ENCODE measurements around the gene PRAMEF1. TPM values are rescaled to one million over a fixed set of nuclear protein-coding genes. Genes with fewer than 3 reads are reported as not detected.
"Not testable (repeated sequence)": the region's sequence is repeated elsewhere in the genome, so short reads cannot be mapped to it uniquely, and the experiment has no call there.

The PRAMEF1 gene
- total RNA-seq, 1 experiment from 2014 or later = not detected

DNA sequence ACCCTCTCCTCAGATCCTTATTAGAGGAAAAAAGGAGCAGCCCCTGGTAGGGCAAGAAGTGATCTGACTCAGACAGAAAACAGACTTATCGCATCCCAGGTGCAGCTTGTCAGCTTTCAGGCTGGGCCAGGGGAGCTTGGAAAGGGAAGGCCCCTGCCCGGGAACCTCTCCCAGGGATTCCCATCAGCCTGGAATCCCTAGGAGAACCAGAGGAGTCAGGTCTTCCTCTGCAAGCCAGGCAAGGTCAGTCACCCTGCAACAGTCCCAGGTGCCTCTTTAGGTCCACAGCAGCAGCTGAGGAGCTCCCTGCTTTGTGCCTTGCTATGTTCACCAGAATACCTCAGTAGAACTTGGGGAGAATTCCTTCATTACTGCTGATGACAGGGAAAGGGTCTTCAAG, 20.6 kb upstream of the PRAMEF1 start:
- H3K27me3 ChIP-seq = peaks cover 4% of the 10 kb centered on the region; the same call in 1 of the 2 replicates
- no peak for DNase-seq
- no peaks in the 10 kb centered on the region for H3K36me3 ChIP-seq
- no peaks in the 10 kb centered on the region for H3K9me3 ChIP-seq
- no peak overlapping the region for H3K4me3 ChIP-seq

DNA sequence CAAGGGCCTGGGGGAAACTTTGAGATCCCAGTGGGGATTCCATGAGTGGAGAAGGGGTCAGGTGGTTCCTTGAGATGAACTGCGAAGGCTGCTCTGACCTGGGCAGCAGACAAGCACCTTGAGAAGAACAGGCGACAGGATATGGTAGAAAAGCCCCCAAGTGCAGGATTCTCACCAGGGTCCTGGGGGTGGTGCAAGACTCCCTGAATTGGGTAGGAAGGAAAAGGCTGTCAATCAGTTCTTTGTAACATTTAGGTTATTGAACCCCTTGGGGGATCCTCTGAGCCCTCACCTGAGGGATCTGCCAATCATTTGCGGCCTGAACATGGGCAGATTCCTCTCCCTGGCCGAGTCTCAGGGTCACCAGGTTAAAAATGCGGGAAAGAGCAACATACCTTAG, 20.0 kb upstream of the PRAMEF1 start:
- no peaks in the 10 kb centered on the region for H3K36me3 ChIP-seq
- no peak for DNase-seq
- H3K9me3 ChIP-seq = no peaks in the 10 kb centered on the region
- H3K4me3 ChIP-seq = no peak overlapping the region
- no peaks in the 10 kb centered on the region for H3K27me3 ChIP-seq

DNA sequence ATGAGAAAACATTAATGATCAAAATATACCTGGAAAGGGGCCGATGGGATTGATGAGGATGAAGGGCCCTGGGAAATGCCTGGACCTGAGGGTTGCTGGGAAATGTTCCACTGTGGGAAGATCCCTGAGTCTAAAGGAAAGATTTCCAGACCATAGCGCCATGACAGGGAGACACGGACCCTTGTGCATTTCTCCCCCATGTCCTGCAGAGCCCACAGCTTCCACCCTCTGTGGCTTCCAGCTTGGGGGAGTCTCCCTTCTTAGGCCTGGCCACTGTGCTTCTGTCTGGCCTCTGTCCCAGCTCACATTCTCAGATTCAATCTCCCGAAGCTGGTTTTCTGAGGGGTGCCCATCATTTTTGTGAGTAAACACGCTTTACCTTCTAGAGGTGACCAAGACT, 18.7 kb upstream of the PRAMEF1 start:
- Histone ChIP-seq H3K36me3 (no peaks in the 10 kb centered on the region), H3K9me3 (no peaks in the 10 kb centered on the region), H3K4me3 (no peak overlapping the region), H3K27me3 (no peaks in the 10 kb centered on the region)
- DNase-seq = no peak

DNA sequence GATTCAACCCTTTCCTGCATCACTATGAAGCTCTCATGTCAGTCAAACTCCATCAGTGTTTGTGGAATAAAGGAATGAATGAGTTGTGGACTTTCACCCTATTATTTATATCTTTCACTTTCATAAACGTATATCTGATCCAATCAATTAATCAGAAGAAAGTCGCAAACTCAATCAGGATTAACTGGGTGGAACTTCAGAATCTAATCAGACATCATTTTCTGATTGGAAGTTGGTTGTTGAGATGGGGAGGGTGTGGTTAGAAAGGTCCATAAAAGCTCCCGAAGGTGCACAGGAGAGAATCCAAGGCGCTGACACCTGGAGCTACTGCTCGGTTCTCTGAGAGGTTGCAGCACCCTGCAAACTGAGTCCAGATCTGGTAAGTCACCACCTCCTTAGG, 17.8 kb upstream of the PRAMEF1 start, which contains the start of gene PRAMEF12:
Gene PRAMEF12 (plus strand): TSS at position 301 of the 400 bp plus-strand sequence. CDS start 1,130 bp downstream, outside the sequence.
- no peaks in the 10 kb centered on the region for H3K36me3 ChIP-seq
- no peaks in the 10 kb centered on the region for H3K9me3 ChIP-seq
- H3K4me3 ChIP-seq = no peak within 1 kb of the TSS
- H3K27me3 ChIP-seq = no peaks in the 10 kb centered on the region
- no peak for DNase-seq

DNA sequence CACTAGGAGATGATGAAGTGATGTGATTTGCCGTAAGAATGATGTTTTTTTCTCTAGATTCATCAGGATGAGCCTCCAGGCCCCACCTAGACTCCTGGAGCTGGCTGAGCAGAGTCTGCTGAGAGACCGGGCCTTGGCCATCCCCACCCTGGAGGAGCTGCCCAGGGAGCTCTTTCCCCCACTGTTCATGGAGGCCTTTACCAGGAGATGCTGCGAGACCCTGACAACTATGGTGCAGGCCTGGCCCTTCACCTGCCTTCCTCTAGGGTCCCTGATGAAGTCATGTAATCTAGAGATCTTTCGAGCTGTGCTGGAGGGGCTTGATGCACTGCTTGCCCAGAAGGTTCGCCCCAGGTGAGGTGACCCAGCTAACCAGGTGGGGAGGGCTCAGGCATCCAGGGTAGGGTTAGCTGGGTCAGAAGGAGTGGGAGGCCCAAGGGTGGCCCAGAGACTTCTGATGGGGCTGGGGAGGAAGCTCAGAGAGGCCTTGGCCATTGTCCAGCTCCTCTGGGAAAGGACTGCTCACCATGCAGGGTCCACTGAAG, 16.3 kb upstream of the PRAMEF1 start:
- no peaks in the 10 kb centered on the region for H3K36me3 ChIP-seq
- H3K4me3 ChIP-seq = no peak overlapping the region
- no peaks in the 10 kb centered on the region for H3K9me3 ChIP-seq
- no peak for DNase-seq
- H3K27me3 ChIP-seq = no peaks in the 10 kb centered on the region

DNA sequence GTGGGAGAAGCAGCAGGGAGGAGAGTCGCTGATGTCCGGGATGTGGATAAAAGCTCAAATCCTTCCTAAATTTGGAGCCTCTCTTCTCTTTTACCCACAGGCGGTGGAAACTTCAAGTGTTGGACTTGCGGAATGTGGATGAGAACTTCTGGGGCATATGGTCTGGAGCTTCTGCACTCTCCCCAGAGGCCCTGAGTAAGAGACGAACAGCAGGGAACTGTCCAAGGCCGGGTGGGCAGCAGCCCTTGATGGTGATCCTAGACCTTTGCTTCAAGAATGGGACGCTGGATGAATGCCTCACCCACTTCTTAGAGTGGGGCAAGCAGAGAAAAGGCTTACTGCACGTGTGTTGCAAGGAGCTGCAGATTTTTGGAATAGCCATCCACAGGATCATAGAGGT, 15.8 kb upstream of the PRAMEF1 start:
- no peak for DNase-seq
- H3K27me3 ChIP-seq = no peaks in the 10 kb centered on the region
- H3K4me3 ChIP-seq = no peak overlapping the region
- no peaks in the 10 kb centered on the region for H3K36me3 ChIP-seq
- H3K9me3 ChIP-seq = no peaks in the 10 kb centered on the region

DNA sequence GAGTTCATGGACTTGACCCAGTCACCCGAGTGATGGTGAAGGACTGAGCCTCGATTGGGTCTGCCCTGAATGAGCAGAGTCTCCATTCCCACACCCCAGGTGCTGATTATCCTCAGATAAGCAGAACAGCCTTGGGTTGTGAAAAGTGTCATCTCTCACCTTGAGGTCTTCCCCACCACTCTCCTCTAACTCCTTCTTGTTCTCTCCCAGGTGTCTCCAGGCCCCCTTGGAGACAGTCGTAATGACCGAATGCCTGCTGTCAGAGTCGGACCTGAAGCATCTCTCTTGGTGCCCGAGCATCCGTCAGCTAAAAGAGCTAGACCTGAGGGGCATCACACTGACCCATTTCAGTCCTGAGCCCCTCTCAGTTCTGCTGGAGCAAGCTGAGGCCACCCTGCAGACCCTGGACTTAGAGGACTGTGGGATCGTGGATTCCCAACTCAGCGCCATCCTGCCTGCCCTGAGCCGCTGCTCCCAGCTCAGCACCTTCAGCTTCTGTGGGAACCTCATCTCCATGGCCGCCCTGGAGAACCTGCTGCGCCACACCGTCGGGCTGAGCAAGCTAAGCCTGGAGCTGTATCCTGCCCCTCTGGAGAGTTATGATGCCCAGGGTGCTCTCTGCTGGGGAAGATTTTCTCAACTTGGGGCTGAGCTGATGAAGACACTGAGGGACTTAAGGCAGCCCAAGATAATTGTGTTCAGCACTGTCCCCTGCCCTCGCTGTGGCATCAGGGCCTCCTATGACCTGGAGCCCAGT, 14.2 kb upstream of the PRAMEF1 start:
- Histone ChIP-seq H3K36me3 (no peaks in the 10 kb centered on the region), H3K27me3 (no peaks in the 10 kb centered on the region), H3K9me3 (no peaks in the 10 kb centered on the region), H3K4me3 (no peak overlapping the region)
- DNase-seq = no peak

DNA sequence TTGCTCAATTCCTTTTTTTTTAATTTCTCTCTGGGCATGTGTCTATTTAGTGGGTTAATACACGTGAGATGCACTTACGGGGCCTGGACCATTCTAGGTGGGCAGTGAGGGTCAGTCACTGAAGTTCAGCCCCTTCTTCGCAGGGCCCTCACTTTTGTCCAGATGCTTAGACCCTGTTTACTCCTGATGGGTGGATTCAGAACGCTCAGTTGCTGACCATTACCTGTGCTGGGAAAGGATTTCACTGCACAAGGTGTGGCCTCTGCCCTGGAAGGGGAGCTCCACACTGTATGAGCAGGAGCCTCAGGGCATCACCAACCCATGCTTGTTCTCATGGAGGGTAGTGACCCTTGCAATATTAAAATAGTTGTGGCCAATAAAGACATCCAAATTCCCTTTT, 13.1 kb upstream of the PRAMEF1 start:
- Histone ChIP-seq H3K36me3 (no peaks in the 10 kb centered on the region), H3K27me3 (no peaks in the 10 kb centered on the region), H3K4me3 (no peak overlapping the region), H3K9me3 (no peaks in the 10 kb centered on the region)
- DNase-seq = no peak

DNA sequence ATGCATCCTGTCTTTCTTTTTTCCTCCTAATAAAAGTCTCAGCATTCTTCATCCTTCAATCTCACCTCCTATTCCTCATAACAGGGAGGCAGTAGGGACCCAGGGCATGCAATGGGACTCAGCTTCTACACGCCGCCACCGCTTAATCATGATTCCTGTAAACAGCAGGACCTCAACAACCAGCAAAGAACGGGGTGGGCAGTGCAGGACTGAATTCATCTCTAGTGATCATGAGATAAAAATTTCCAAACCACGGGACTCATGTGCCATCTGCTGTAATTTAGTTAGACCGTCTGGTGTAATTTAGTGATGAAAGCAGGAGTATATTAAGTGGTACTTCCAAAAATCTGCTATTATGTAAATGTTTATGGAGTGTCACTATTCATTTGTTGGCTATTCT, 12.3 kb upstream of the PRAMEF1 start:
- Histone ChIP-seq H3K27me3 (no peaks in the 10 kb centered on the region), H3K36me3 (no peaks in the 10 kb centered on the region), H3K4me3 (no peak overlapping the region), H3K9me3 (no peaks in the 10 kb centered on the region)
- no peak for DNase-seq

DNA sequence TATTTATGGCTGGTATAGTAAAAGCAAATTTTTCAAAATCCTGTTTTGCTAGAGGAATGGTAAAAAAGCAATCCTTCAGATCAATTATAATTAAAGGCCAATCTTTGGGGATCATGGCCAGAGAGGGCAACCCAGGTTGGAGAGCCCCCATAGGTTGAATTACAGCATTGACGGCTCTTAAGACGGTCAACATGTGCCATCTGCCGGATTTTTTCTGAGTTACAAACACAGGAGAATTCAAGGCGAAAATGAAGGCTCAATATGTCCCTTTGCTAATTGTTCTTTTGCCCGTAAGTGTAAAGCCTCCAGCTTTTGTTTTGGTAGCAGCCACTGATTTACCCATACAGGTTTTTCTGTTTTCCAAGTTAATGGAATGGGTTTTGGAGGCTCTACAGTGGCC, 9.7 kb upstream of the PRAMEF1 start:
- not testable (repeated sequence) for H3K9me3 ChIP-seq, H3K27me3 ChIP-seq, H3K36me3 ChIP-seq, H3K4me3 ChIP-seq, DNase-seq

DNA sequence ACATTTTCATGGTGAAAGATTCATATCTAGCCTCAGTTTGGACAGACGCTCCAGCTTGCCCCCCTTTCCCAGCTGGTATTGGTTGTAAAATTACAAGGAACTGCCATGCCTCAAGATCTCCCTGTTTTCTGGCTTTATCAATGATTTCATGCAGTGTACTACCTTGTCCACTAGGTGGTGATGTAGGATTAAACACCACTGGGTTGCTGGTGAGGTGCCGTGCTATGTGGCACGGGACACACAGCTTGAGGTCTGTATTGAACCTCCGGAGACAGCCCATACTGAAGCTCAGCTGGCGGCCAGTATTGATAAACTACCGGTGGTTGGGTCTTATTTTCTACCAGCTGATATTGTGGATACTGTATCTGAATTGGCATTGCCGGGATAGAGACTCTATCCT, 7.4 kb upstream of the PRAMEF1 start:
- not testable (repeated sequence) for H3K27me3 ChIP-seq, H3K9me3 ChIP-seq, H3K4me3 ChIP-seq, DNase-seq, H3K36me3 ChIP-seq

DNA sequence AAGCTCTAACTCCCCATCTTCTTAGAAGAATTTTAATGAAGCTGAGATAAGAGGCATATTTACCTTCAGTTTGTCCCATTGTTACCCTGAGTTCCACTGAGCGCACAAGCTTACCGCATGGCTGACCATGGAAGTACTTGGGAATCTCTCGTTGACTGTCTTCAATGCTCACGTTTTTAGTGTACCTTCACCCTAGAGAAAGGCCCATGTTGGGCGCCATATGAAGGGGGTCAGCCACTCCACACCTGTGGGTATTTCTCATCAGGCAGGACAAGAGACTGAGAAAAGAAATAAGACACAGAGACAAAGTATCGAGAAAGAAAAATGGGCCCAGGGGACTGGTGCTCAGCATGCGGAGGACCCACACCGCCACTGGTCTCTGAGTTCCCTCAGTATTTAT, 6.5 kb upstream of the PRAMEF1 start:
- not testable (repeated sequence) for DNase-seq, H3K36me3 ChIP-seq, H3K9me3 ChIP-seq, H3K4me3 ChIP-seq, H3K27me3 ChIP-seq

DNA sequence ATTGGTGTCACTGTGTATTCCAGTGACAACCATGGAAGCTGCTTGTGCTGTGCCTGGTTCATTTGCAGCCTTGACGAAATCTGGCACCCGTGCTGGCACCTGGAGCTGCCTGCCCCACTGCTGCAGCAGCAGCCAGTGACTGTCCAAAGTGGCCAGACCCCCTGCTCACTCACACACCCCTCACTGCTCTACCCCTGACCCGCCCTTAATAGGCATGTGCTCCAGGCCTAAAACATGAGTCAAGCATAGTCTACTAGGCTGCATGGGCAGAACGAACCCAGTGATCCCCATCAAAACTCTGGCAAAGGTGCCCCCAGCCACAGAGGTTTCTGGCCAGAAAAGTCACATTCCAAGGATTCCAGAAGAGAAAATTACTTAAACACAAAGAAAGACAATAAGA, 7.7 kb downstream of the PRAMEF1 start:
- H3K9me3 ChIP-seq = no peaks in the 10 kb centered on the region
- H3K27me3 ChIP-seq = 0 out of 2 replicates have a peak, but pooled peaks cover 2% of the 10 kb centered on the region
- H3K4me3 ChIP-seq = no peak overlapping the region
- no peaks in the 10 kb centered on the region for H3K36me3 ChIP-seq
- peak; percentile 53 for DNase-seq

DNA sequence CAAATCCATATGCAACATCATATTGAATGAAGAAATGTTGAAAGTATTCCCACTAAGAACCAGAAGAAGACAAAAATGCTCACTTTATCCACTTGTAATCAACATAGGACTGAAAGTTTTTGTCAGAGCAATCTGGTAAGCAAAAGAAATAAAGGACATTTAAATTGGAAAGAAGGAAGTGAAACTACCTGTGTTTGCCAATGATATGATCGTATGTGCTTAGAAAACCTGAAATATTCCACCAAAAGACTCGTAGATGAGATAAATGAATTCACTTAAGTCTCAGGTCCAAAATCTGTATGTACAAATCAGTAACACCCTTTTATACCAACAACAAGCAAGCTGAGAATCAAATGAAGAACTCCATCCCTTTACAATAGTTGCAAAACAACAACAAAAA, 8.5 kb downstream of the PRAMEF1 start:
- H3K27me3 ChIP-seq = 0 out of 2 replicates have a peak, but pooled peaks cover 2% of the 10 kb centered on the region
- no peak for DNase-seq
- peaks cover 4% of the 10 kb centered on the region; the same call in 1 of the 2 replicates for H3K9me3 ChIP-seq
- H3K4me3 ChIP-seq = no peak overlapping the region
- no peaks in the 10 kb centered on the region for H3K36me3 ChIP-seq

DNA sequence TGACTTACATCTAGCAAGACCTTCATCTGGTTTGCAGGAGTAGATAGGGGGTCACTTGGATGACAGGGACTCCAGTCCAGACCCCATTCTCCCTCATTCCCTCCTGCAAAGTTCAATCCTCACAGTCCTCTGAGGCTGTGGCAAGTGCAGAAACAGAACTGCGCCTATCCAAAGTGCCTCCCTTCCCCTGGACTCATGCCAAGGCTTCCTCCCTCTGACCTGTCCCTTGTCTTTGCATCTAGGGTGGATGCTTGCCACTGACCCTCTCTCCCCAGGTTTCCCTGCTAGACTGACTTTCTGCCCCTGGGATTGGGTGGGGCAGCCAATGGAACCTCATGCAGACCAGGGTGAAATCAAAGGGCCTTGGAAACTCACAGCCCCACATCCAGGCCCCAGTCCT, 18.7 kb downstream of the PRAMEF1 start:
- Histone ChIP-seq H3K9me3 (peaks cover 1% of the 10 kb centered on the region; the same call in 1 of the 2 replicates), H3K4me3 (no peak overlapping the region), H3K36me3 (no peaks in the 10 kb centered on the region), H3K27me3 (no peaks in the 10 kb centered on the region; the same call in 1 of the 2 replicates)
- DNase-seq = no peak

DNA sequence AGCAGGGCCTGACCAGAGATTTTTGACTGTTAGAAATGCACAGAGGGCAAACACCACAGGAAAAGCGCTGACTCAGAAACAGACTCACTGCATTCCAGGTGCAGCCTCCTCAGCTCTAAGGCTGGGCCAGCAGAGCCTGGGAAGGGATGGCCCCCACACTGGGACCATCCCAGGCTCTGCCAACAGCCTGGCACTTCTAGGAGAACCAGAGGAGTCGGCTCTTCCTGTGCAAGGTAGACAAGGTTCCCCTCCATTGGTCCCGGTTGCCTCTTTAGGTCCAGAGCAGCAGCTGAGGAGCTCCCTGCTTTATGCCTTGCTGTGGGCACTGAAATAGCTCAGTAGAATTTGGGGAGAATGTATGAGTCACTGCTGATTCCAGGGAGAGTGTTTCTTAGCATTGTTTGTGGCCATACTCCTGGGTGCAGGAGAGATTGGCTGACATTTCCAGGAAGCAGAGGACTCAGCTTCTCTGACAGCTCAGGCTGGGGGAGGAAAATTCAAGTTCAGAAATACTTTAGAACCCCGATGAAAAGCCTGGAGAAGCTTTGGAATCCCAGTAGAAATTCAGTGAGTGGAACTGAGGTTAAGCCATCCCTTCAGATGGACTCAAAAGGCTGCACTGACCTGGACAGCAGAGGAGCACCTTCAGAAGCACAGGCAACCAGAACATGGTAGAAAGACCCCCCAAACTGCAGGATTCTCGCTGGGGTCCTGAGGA, 19.7 kb downstream of the PRAMEF1 start:
- no peak overlapping the region for H3K4me3 ChIP-seq
- no peaks in the 10 kb centered on the region for H3K36me3 ChIP-seq
- H3K9me3 ChIP-seq = no peaks in the 10 kb centered on the region
- DNase-seq = peak; percentile 55
- no peaks in the 10 kb centered on the region; the same call in 1 of the 2 replicates for H3K27me3 ChIP-seq

DNA sequence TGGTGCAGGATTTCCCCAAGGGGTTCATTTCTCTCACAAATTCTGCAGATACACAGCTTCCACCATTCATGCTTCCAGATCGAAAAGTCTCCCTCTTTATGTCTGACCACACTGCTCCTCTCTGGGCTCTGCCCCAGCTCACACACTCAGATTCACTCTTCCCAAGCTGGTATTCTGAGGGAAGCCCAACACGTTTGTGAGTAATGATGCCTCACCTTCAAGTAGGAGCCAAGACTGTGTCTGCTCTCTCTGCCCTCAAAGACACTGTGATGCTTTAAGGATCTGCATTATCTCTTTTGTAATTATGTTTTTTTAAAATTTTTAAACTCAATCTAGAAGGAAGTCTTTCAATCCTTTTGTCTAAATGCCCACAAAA, 20.2 kb downstream of the PRAMEF1 start:
- Histone ChIP-seq H3K4me3 (no peak overlapping the region), H3K9me3 (no peaks in the 10 kb centered on the region), H3K36me3 (no peaks in the 10 kb centered on the region), H3K27me3 (no peaks in the 10 kb centered on the region; the same call in 1 of the 2 replicates)
- peak; percentile 64 for DNase-seq

Measured in MG63 (cell line).